Spleen (tissue), 7 donors: Measurements from ENCODE around the gene SLC9A3.

Source experiments
- POLR2A ChIP-seq, 3 donors: fragments of 450-650 bp; IDR thresholded peaks; one replicate each; pipeline ENCODE4 v1.5.1; 2017; ENCODE audit warnings: antibody characterized with exemption in 3 of 3, mild to moderate bottlenecking in 1 of 3
- POLR2AphosphoS5 ChIP-seq, 3 donors: sonication (generic); formaldehyde crosslinking; IDR thresholded peaks; one replicate each; pipeline ENCODE4 v1.5.1; 2017; ENCODE audit warnings: antibody characterized with exemption in 3 of 3
- TF ChIP-seq, protein P1 (sequence below), 11 experiments: fragments of 200-600 bp in 7 of 11; fragments of 450-650 bp in 4 of 11; sonication (generic) in 4 of 11; IDR thresholded peaks in 8 of 11; conservative IDR thresholded peaks in 3 of 11; 1 replicate in 7 of 11; 2 replicates in 4 of 11; pipeline versions ENCODE4 v1.4.0 to v1.8.0; 2016 to 2021; ENCODE audit warnings: antibody characterized with exemption in 11 of 11, inconsistent platforms in 4 of 11, mild to moderate bottlenecking in 1 of 11
- donor health status: DM: no; HTN: no; CAD: no; lungs with moderate emphysema.
- donor health status: DM: no; HTN: no; CAD: no.
- donor health status: DM: no; HTN: no; CAD: no.

DNA sequence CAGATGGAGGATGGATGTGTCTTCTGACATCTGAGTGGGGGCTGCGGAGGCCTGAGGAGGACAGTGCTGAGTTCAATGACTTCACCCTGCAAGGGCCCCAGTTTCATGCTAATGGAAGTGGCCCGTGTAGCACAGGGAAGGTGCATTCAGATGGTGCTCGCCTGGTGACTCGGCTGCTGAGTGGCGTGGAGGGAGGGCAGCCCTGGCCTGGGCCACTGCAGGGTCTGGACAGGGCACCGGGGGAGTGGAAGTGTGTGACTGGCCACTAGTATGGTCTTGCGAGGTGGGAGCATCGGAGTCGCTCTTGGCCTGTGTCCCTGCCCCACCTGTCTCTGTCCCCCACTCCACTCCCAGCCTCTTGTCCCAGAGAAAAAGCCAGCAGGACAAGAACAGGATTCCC, 1.7 kb upstream of the SLC9A3 start:
- TF ChIP-seq POLR2AphosphoS5 (IDR thresholded peaks at IDR 0.05) (no peak), POLR2A (IDR thresholded peaks at IDR 0.05) (no peak)
- TF ChIP-seq, protein P1, sequence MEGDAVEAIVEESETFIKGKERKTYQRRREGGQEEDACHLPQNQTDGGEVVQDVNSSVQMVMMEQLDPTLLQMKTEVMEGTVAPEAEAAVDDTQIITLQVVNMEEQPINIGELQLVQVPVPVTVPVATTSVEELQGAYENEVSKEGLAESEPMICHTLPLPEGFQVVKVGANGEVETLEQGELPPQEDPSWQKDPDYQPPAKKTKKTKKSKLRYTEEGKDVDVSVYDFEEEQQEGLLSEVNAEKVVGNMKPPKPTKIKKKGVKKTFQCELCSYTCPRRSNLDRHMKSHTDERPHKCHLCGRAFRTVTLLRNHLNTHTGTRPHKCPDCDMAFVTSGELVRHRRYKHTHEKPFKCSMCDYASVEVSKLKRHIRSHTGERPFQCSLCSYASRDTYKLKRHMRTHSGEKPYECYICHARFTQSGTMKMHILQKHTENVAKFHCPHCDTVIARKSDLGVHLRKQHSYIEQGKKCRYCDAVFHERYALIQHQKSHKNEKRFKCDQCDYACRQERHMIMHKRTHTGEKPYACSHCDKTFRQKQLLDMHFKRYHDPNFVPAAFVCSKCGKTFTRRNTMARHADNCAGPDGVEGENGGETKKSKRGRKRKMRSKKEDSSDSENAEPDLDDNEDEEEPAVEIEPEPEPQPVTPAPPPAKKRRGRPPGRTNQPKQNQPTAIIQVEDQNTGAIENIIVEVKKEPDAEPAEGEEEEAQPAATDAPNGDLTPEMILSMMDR (IDR thresholded peaks at IDR 0.05 in 8 of 11, conservative IDR thresholded peaks at IDR 0.05 in 3 of 11): no peak
